ENCODE data around the gene OCRL.

Gene OCRL

GRCh38 chrX:129638917-129639316 is 98.9 kb downstream of the OCRL start:
- DNase-seq = no peak

GRCh38 chrX:129640737-129641136 is 100.7 kb downstream of the OCRL start:
- no peak for DNase-seq

- DNase-seq = no peak
These were observed 101.4 kb downstream of the OCRL start for GRCh38 chrX:129641469-129641868.

GRCh38 chrX:129641941-129642340 is 101.9 kb downstream of the OCRL start:
- DNase-seq = no peak

Measured in activated CD4-positive, alpha-beta T cell treated with anti-CD3 and anti-CD28 coated beads, Interleukin-2, Interleukin-6, amounts not matched to agents 100 ng/mL and 50 ng/mL, durations not matched to agents 16 hours and 8 hours (primary cell).